ENCODE results near the gene BLVRB. TPM values are rescaled to one million over a fixed set of nuclear protein-coding genes. Genes with fewer than 3 reads are reported as not detected.

BLVRB gene
- total RNA-seq = 132 TPM
- long read RNA-seq, transcript BLVRB-201 (5 exons, 873 nt) = major isoform, 72 of 74 reads
- long read RNA-seq, partial matches to known transcripts = 1 of 74 reads
- long read RNA-seq, other reads (novel, unspliced or antisense) = 1 of 74 reads

- ATAC-seq = peak; percentile 92
- no peak for TF ChIP-seq CTCF (IDR thresholded peaks at IDR 0.05)
- peak; percentile 100 for DNase-seq
- no peaks in the 10 kb centered on the region for H3K9me3 ChIP-seq
- intact Hi-C loops (cut with DNase I) = no loop called here
- H3K4me3 ChIP-seq = peak within 1 kb of the TSS; percentile 87
- peaks cover 5% of the 10 kb centered on the region for H3K27me3 ChIP-seq
- H3K36me3 ChIP-seq = no peaks in the 10 kb centered on the region
- H3K27ac ChIP-seq = peak within 1 kb of the TSS; percentile 97
- H3K4me1 ChIP-seq = peaks cover 42% of the 10 kb centered on the region
Observed at GRCh38 chr19:40465557-40466218, at the start of gene BLVRB. Gene BLVRB (minus strand): TSS chr19:40465745. CDS start chr19:40465688, 57 bp downstream.

- no peak for DNase-seq
- Histone ChIP-seq H3K9me3 (no peaks in the 10 kb centered on the region), H3K4me3 (no peak overlapping the region), H3K36me3 (no peaks in the 10 kb centered on the region), H3K4me1 (no peaks in the 10 kb centered on the region), H3K27me3 (peaks cover 52% of the 10 kb centered on the region), H3K27ac (no peak overlapping the region)
- intact Hi-C loops (cut with DNase I) = no loop called here
- no peak for TF ChIP-seq CTCF (IDR thresholded peaks at IDR 0.05)
- ATAC-seq = no peak
Observed at GRCh38 chr19:40513741-40514315, 48.3 kb upstream of the BLVRB start.

GRCh38 chr19:40513345-40513678, 47.8 kb upstream of the BLVRB start:
- no peak for TF ChIP-seq CTCF (IDR thresholded peaks at IDR 0.05)
- Histone ChIP-seq H3K36me3 (no peaks in the 10 kb centered on the region), H3K4me1 (no peaks in the 10 kb centered on the region), H3K27ac (no peak overlapping the region), H3K4me3 (no peak overlapping the region), H3K27me3 (peaks cover 52% of the 10 kb centered on the region), H3K9me3 (no peaks in the 10 kb centered on the region)
- no peak for ATAC-seq
- intact Hi-C loops (cut with DNase I) = no loop called here
- no peak for DNase-seq

- H3K27me3 ChIP-seq = peaks cover 48% of the 10 kb centered on the region
- H3K4me1 ChIP-seq = no peaks in the 10 kb centered on the region
- no peak overlapping the region for H3K4me3 ChIP-seq
- H3K9me3 ChIP-seq = no peaks in the 10 kb centered on the region
- intact Hi-C loops (cut with DNase I) = no loop called here
- ATAC-seq (peak; percentile 61), DNase-seq (no peak)
- TF ChIP-seq CTCF (IDR thresholded peaks at IDR 0.05) = no peak
- H3K27ac ChIP-seq = no peak overlapping the region
- no peaks in the 10 kb centered on the region for H3K36me3 ChIP-seq
Observed at GRCh38 chr19:40512473-40513344, 47.2 kb upstream of the BLVRB start.

GRCh38 chr19:40512110-40512472, 46.5 kb upstream of the BLVRB start:
- H3K36me3 ChIP-seq = no peaks in the 10 kb centered on the region
- no peak for ATAC-seq
- no peak overlapping the region for H3K4me3 ChIP-seq
- no peak for TF ChIP-seq CTCF (IDR thresholded peaks at IDR 0.05)
- H3K27me3 ChIP-seq = peaks cover 44% of the 10 kb centered on the region
- no peak overlapping the region for H3K27ac ChIP-seq
- H3K4me1 ChIP-seq = no peaks in the 10 kb centered on the region
- no peak for DNase-seq
- H3K9me3 ChIP-seq = no peaks in the 10 kb centered on the region
- intact Hi-C loops (cut with DNase I) = no loop called here
